GM12878 (cell line): ENCODE data around the gene RGL1. TPM values are rescaled to one million over a fixed set of nuclear protein-coding genes. Genes with fewer than 3 reads are reported as not detected.

Source experiments
- ATAC-seq: fragments of 200-7000 bp; cut with Tn5 transposase; 3 replicates; pipeline ENCODE4 v1.9.1; 2020; ENCODE audit warnings: mild to moderate bottlenecking, moderate library complexity
- BruUV-seq: library from RNA; stranded (reverse); fragments of 400-500 nt; replicated peaks from 2 replicates; lab custom pipeline; 2021; lab: Mats Ljungman, UMichigan
- CTCF ChIA-PET: fragments of 300-600 bp; sonication (Branson Sonifier 250); formaldehyde crosslinking; extraction: SDS; loops from one replicate; lab custom pipeline; 2021; ENCODE audit warnings: inconsistent platforms; lab: Yijun Ruan, JAX
- POLR2A ChIA-PET: fragments of 350-600 bp; formaldehyde crosslinking; extraction: SDS; loops from one replicate; lab custom pipeline; 2021; ENCODE audit warnings: inconsistent platforms; lab: Charles Lee
- RAD21 ChIA-PET: fragments of 300-600 bp; sonication (Branson Sonifier 250); formaldehyde crosslinking; loops from one replicate; lab custom pipeline; 2023; ENCODE audit warnings: antibody characterized with exemption; ENCODE audit not compliant: unreplicated experiment; lab: Charles Lee
- SMC1A ChIA-PET: fragments of 300-600 bp; sonication (Branson Sonifier 250); formaldehyde crosslinking; loops from one replicate; lab custom pipeline; 2023; ENCODE audit not compliant: unreplicated experiment, uncharacterized antibody; lab: Charles Lee
- DNase-seq: peaks from one replicate; pipeline ENCODE4 v3.0.0-alpha.2; 2011; ENCODE audit warnings: low read depth, low spot score
- FAIRE-seq: peaks from 3 replicates; lab custom pipeline; 2011; peaks lifted over from hg19 to GRCh38; lab: Jason Lieb, UNC
- H2AFZ ChIP-seq: 2 replicates; pipeline ENCODE4 v1.6.0; 2011; ENCODE audit warnings: low read depth, low read length, control low read depth; ENCODE audit not compliant: control insufficient read depth
- H3K27ac ChIP-seq: 2 replicates; pipeline ENCODE4 v1.5.1; 2011; ENCODE audit warnings: control low read depth; ENCODE audit not compliant: control insufficient read depth, insufficient read depth
- H3K27me3 ChIP-seq, 2 experiments: replicated peaks in 1 of 2; 2 replicates each; pipeline versions ENCODE4 v1.6.0 to v1.6.1; 2011; ENCODE audit warnings: low read length in 1 of 2; ENCODE audit not compliant: control insufficient read depth in 2 of 2, insufficient read depth in 2 of 2
- H3K36me3 ChIP-seq, 2 experiments: 2 replicates each; pipeline ENCODE4 v1.5.1; 2011; ENCODE audit warnings: low read length in 1 of 2; ENCODE audit not compliant: control insufficient read depth in 2 of 2, insufficient read depth in 2 of 2
- H3K4me1 ChIP-seq: 2 replicates; pipeline ENCODE4 v1.6.1; 2011; ENCODE audit warnings: mild to moderate bottlenecking, low read length, moderate library complexity, mixed read lengths; ENCODE audit not compliant: control insufficient read depth, insufficient read depth
- H3K4me2 ChIP-seq: 2 replicates; pipeline ENCODE4 v1.6.0; 2011; ENCODE audit warnings: control low read depth; ENCODE audit not compliant: control insufficient read depth, insufficient read depth
- H3K4me3 ChIP-seq: fragments of 200-600 bp; sonication (generic); 2 replicates; pipeline ENCODE4 v1.5.1; 2016
- H3K79me2 ChIP-seq: 2 replicates; pipeline ENCODE4 v1.6.0; 2011; ENCODE audit warnings: low read length; ENCODE audit not compliant: control insufficient read depth, insufficient read depth
- H3K9ac ChIP-seq: 2 replicates; pipeline ENCODE4 v1.8.0; 2011; ENCODE audit warnings: low read length, control low read depth, mixed read lengths; ENCODE audit not compliant: control insufficient read depth, insufficient read depth
- H3K9me3 ChIP-seq: replicated peaks from 3 replicates; pipeline ENCODE4 v1.5.1; 2011; ENCODE audit warnings: mild to moderate bottlenecking, low read length; ENCODE audit not compliant: control insufficient read depth, insufficient read depth
- H4K20me1 ChIP-seq: 2 replicates; pipeline ENCODE4 v1.6.0; 2011; ENCODE audit not compliant: control insufficient read depth, insufficient read depth
- EP300 ChIP-seq, 2 experiments: fragments of 150-350 bp in 1 of 2; IDR thresholded peaks; 2 replicates each; pipeline ENCODE4 v1.6.1; 2011 to 2012; ENCODE audit warnings: low read depth in 2 of 2, low read length in 2 of 2, borderline replicate concordance in 1 of 2, improper control_type of control experiment in 1 of 2, inconsistent platforms in 1 of 2; ENCODE audit not compliant: control insufficient read depth in 1 of 2
- HDAC6 ChIP-seq: fragments of 200-600 bp; sonication (generic); IDR thresholded peaks from one replicate; pipeline ENCODE4 v1.8.0; 2017; ENCODE audit warnings: antibody characterized with exemption; ENCODE audit not compliant: unreplicated experiment
- HDGF ChIP-seq: fragments of 450-650 bp; IDR thresholded peaks from 2 replicates; pipeline ENCODE4 v1.6.1; 2016; ENCODE audit warnings: antibody characterized with exemption
- JUND ChIP-seq: IDR thresholded peaks from 2 replicates; pipeline ENCODE4 v1.6.1; 2012; ENCODE audit warnings: low read depth, mild to moderate bottlenecking, low read length, improper control_type of control experiment, moderate library complexity
- LARP7 ChIP-seq: fragments of 450-650 bp; IDR thresholded peaks from 2 replicates; pipeline ENCODE4 v1.6.1; 2017; ENCODE audit warnings: mild to moderate bottlenecking
- MYC ChIP-seq: IDR thresholded peaks from 2 replicates; pipeline ENCODE4 v1.6.1; 2011; ENCODE audit warnings: mild to moderate bottlenecking, low read length, moderate library complexity, inconsistent platforms; ENCODE audit not compliant: insufficient read depth, insufficient replicate concordance, insufficient read length, severe bottlenecking
- NR2C1 ChIP-seq: fragments of 450-650 bp; IDR thresholded peaks from 2 replicates; pipeline ENCODE4 v1.6.1; 2017; ENCODE audit warnings: antibody characterized with exemption, mild to moderate bottlenecking, moderate library complexity
- NR2F1 ChIP-seq: fragments of 450-650 bp; conservative IDR thresholded peaks from 2 replicates; pipeline ENCODE4 v1.6.1; 2017; ENCODE audit warnings: mild to moderate bottlenecking
- POU2F2 ChIP-seq: IDR thresholded peaks from 3 replicates; pipeline ENCODE4 v1.6.1; 2011; ENCODE audit warnings: low read depth, mild to moderate bottlenecking, low read length, borderline replicate concordance
- SIX5 ChIP-seq: IDR thresholded peaks from 2 replicates; pipeline ENCODE4 v1.6.1; 2011; ENCODE audit warnings: mild to moderate bottlenecking, low read depth, low read length, moderate library complexity; ENCODE audit not compliant: severe bottlenecking
- ZNF24 ChIP-seq: fragments of 450-650 bp; IDR thresholded peaks from 2 replicates; pipeline ENCODE4 v1.6.1; 2017; ENCODE audit warnings: antibody characterized with exemption, mild to moderate bottlenecking
- WGBS: methylation state at CpG from one replicate; pipeline ENCODE4 v1.1.6; 2016; ENCODE audit warnings: low lambda C conversion rate; ENCODE audit not compliant: insufficient replicate concordance, insufficient coverage; ENCODE audit errors: missing lambda C conversion rate; 5-methylcytosine and 5-hydroxymethylcytosine counted together
- in situ Hi-C: fragments of 300-500 bp; cut with MboI; formaldehyde crosslinking; loops from 9 replicates; pipeline ENCODE4 v1.14.3; 2018; ENCODE audit warnings: mixed read lengths
- intact Hi-C: fragments of 100-400 bp; cut with micrococcal nuclease; formaldehyde crosslinking; loops from one replicate; pipeline ENCODE4 v1.14.2; 2022; ENCODE audit not compliant: unreplicated experiment
- polyA plus RNA-seq, 11 experiments: library from polyadenylated mRNA; depleted of rRNA in 4 of 11; unstranded in 6 of 11; stranded (reverse) in 5 of 11; fragments of >200 nt; fragmentation: Nextera tagmentation in 4 of 11; fragmentation: Illumina TruSeq in 1 of 11; extraction: Ambion mirVana in 4 of 11; extraction: Trizol in 1 of 11; gene quantifications; 1 replicate in 1 of 11; 2 replicates in 10 of 11; pipeline versions ENCODE4 v1.2.1 to v1.2.3, GENCODE V29; 2011 to 2016; ENCODE audit warnings: inconsistent platforms in 2 of 11, missing spikeins in 2 of 11, low read depth in 1 of 11
- total RNA-seq, 4 experiments: library from RNA; depleted of rRNA in 3 of 4; stranded (reverse); fragments of >200 nt in 3 of 4; fragmentation: Illumina TruSeq in 1 of 4; extraction: Trizol in 1 of 4; gene quantifications; 2 replicates each; pipeline versions ENCODE4 v1.2.1 to v1.2.3, GENCODE V29; 2013 to 2021
- TF ChIP-seq, protein P1 (sequence below): fragments of 450-650 bp; formaldehyde crosslinking; IDR thresholded peaks from 2 replicates; pipeline ENCODE4 v1.4.0; 2020; ENCODE audit warnings: mild to moderate bottlenecking, moderate library complexity
- TF ChIP-seq, protein P2 (sequence below): fragments of 450-650 bp; IDR thresholded peaks from 2 replicates; pipeline ENCODE4 v1.6.1; 2016; ENCODE audit warnings: mild to moderate bottlenecking

The RGL1 gene
- total and polyA plus RNA-seq, 10 of the 15 experiments (the other 5 are each of a cell fraction or from before 2014, with no cell fraction given): 8.1 to 25.0 (median 19.0) TPM

DNA sequence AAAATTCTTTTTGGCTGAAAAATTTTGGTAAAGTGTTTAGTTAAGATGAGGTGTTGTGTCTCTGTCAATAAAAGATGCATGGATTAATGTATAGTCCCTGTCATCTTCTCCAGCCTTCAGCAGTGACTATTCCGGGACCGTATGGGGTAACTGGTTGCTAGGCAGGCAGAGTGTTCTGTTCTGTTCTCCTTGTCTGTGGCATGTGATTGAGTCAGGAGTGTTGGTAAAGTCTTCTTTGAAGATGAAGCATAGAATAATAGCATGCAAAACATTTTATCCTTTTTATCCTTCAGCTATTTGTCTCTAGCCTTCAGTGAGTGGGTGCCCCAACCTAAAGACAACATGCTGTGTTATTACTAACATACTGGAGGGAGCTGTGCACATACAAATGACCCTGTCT is 74.6 kb downstream of the RGL1 start:
- RAD21 ChIA-PET: no interaction called here
- ATAC-seq: no peak
- no TSS peak for BruUV-seq

DNA sequence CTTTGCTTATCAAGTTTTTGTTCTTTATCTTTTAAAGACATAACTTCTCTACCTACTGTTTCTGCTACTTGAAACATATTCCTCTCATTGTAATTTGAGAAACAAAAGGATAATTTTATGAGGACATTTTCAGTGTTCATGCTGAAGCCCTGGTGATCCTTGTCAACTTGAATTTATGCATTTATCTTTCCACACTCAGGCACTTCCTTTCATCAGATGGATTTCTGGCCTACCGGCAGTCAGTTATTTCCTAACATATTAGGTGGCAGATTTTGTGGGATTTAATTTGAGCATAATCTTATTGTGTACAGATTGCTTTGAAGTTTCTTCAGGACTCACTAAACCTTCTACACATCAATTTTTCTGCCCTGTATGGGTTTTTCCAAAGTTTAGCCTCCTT is 75.0 kb downstream of the RGL1 start:
- SMC1A ChIA-PET: interaction anchor here (1.1 to 1.5 kb wide), 2 partner anchors 8 to 35 kb away, joined by 3 to 5 read pairs; no protein-coding TSS in a partner anchor
- TF ChIP-seq POU2F2 (no peak), NR2C1 (no peak), MYC (no peak), HDAC6 (no peak), SIX5 (no peak), HDGF (no peak), NR2F1 (no peak), ZNF24 (no peak)
- TF ChIP-seq, protein P1, sequence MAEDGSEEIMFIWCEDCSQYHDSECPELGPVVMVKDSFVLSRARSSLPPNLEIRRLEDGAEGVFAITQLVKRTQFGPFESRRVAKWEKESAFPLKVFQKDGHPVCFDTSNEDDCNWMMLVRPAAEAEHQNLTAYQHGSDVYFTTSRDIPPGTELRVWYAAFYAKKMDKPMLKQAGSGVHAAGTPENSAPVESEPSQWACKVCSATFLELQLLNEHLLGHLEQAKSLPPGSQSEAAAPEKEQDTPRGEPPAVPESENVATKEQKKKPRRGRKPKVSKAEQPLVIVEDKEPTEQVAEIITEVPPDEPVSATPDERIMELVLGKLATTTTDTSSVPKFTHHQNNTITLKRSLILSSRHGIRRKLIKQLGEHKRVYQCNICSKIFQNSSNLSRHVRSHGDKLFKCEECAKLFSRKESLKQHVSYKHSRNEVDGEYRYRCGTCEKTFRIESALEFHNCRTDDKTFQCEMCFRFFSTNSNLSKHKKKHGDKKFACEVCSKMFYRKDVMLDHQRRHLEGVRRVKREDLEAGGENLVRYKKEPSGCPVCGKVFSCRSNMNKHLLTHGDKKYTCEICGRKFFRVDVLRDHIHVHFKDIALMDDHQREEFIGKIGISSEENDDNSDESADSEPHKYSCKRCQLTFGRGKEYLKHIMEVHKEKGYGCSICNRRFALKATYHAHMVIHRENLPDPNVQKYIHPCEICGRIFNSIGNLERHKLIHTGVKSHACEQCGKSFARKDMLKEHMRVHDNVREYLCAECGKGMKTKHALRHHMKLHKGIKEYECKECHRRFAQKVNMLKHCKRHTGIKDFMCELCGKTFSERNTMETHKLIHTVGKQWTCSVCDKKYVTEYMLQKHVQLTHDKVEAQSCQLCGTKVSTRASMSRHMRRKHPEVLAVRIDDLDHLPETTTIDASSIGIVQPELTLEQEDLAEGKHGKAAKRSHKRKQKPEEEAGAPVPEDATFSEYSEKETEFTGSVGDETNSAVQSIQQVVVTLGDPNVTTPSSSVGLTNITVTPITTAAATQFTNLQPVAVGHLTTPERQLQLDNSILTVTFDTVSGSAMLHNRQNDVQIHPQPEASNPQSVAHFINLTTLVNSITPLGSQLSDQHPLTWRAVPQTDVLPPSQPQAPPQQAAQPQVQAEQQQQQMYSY: no peak

More for the DNA sequence above, 74.6 kb downstream of the RGL1 start:
- Histone ChIP-seq H3K9me3 (no peaks in the 10 kb centered on the region), H3K4me1 (no peaks in the 10 kb centered on the region; the same call in 1 of the 2 replicates), H3K4me3 (no peak overlapping the region), H3K9ac (no peak overlapping the region), H2AFZ (no peak overlapping the region), H4K20me1 (no peaks in the 10 kb centered on the region), H3K27ac (no peak overlapping the region), H3K27me3 (no peaks in the 10 kb centered on the region), H3K4me2 (no peak overlapping the region), H3K36me3 (peaks cover 8 to 17% of the 10 kb centered on the region in 2 experiments; a peak in 3 of 4 replicates), H3K79me2 (no peaks in the 10 kb centered on the region; the same call in 1 of the 2 replicates)
- 95% methylated on average over 2 of the region's 2 CpGs for WGBS
- SMC1A ChIA-PET: interaction anchor here (1.1 to 1.5 kb wide), 3 partner anchors 9 to 36 kb away, joined by 3 to 9 read pairs (median 5); no protein-coding TSS in a partner anchor
- FAIRE-seq: no peak
- in situ Hi-C loops: no loop called here
- DNase-seq: no peak
- CTCF ChIA-PET: interaction anchor here (1.5 kb wide), 1 partner anchor 11 kb away, joined by 5 read pairs; no protein-coding TSS in a partner anchor
- intact Hi-C loops: no loop called here
- POLR2A ChIA-PET: no interaction called here
- TF ChIP-seq JUND (no peak), HDAC6 (no peak), HDGF (no peak), LARP7 (no peak), EP300 (IDR thresholded peaks at IDR 0.05; ENCODE audit: borderline replicate concordance in 1 of 2, control insufficient read depth in 1 of 2, low read depth in 2 of 2, low read length in 2 of 2) (no peak)
- TF ChIP-seq, protein P2, sequence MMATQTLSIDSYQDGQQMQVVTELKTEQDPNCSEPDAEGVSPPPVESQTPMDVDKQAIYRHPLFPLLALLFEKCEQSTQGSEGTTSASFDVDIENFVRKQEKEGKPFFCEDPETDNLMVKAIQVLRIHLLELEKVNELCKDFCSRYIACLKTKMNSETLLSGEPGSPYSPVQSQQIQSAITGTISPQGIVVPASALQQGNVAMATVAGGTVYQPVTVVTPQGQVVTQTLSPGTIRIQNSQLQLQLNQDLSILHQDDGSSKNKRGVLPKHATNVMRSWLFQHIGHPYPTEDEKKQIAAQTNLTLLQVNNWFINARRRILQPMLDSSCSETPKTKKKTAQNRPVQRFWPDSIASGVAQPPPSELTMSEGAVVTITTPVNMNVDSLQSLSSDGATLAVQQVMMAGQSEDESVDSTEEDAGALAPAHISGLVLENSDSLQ: no peak

More for the DNA sequence above, 75.0 kb downstream of the RGL1 start:
- no peaks in the 10 kb centered on the region; the same call in 1 of the 2 replicates for H3K79me2 ChIP-seq
- peaks cover 12 to 17% of the 10 kb centered on the region in 2 experiments; a peak in 3 of 4 replicates for H3K36me3 ChIP-seq
- ChIA-PET CTCF (interaction anchor here (1.5 kb wide), 1 partner anchor 11 kb away, joined by 5 read pairs; no protein-coding TSS in a partner anchor), POLR2A (no interaction called here), RAD21 (no interaction called here)
- H3K4me3 ChIP-seq: no peak overlapping the region
- H3K4me1 ChIP-seq: no peaks in the 10 kb centered on the region; the same call in 1 of the 2 replicates
- BruUV-seq: no TSS peak
- intact Hi-C loops: no loop called here
- H3K27ac ChIP-seq: no peak overlapping the region
- H3K9me3 ChIP-seq: no peaks in the 10 kb centered on the region
- no peak overlapping the region for H3K4me2 ChIP-seq
- 100% methylated on average over 1 of the region's 1 CpG for WGBS
- no peaks in the 10 kb centered on the region for H3K27me3 ChIP-seq
- in situ Hi-C loops: no loop called here
- no peak overlapping the region for H2AFZ ChIP-seq
- no peaks in the 10 kb centered on the region for H4K20me1 ChIP-seq
- ATAC-seq (no peak), DNase-seq (no peak), FAIRE-seq (no peak)
- no peak overlapping the region for H3K9ac ChIP-seq
